CMK (cell line): ENCODE results near the gene NAGLU.
A peak's percentile ranks its signal among the peaks of the same experiment; 100 is the strongest.

Experiments
- DNase-seq: peaks from one replicate; pipeline ENCODE4 v3.0.0-alpha.2; 2010; ENCODE audit warnings: low read depth

Gene NAGLU

GRCh38 chr17:42536048-42536371 lies at the start of gene NAGLU:
TSS of gene NAGLU (plus strand) at chr17:42536241. CDS start at chr17:42536273, 32 bp downstream.
- peak; percentile 83 for DNase-seq

- no peak for DNase-seq
Measured at GRCh38 chr17:42488032-42488431, 48.0 kb upstream of the NAGLU start.

GRCh38 chr17:42493319-42493718 lies 42.7 kb upstream of the NAGLU start:
- peak; percentile 22 for DNase-seq

- DNase-seq: no peak
Measured at GRCh38 chr17:42494673-42495072, 41.4 kb upstream of the NAGLU start.

- DNase-seq: no peak
Measured at GRCh38 chr17:42498828-42499227, 37.2 kb upstream of the NAGLU start.

- no peak for DNase-seq
Measured at GRCh38 chr17:42502091-42502490, 34.0 kb upstream of the NAGLU start.

- no peak for DNase-seq
Measured at GRCh38 chr17:42502926-42503325, 33.1 kb upstream of the NAGLU start.

- DNase-seq: no peak
Measured at GRCh38 chr17:42507671-42508070, 28.4 kb upstream of the NAGLU start.

GRCh38 chr17:42508426-42509165 lies 27.4 kb upstream of the NAGLU start:
- DNase-seq: no peak

- no peak for DNase-seq
Measured at GRCh38 chr17:42509409-42509808, 26.6 kb upstream of the NAGLU start.

- DNase-seq: no peak
Measured at GRCh38 chr17:42509841-42510240, 26.2 kb upstream of the NAGLU start.

- DNase-seq: no peak
Measured at GRCh38 chr17:42512246-42512645, 23.8 kb upstream of the NAGLU start.

- no peak for DNase-seq
Measured at GRCh38 chr17:42512733-42513251, 23.2 kb upstream of the NAGLU start.

GRCh38 chr17:42513686-42514085 lies 22.4 kb upstream of the NAGLU start:
- DNase-seq: no peak

GRCh38 chr17:42514279-42514678 lies 21.8 kb upstream of the NAGLU start:
- DNase-seq: no peak

GRCh38 chr17:42514867-42515266 lies 21.2 kb upstream of the NAGLU start:
- DNase-seq: no peak

- DNase-seq: peak; percentile 71
Measured at GRCh38 chr17:42517516-42517915, 18.5 kb upstream of the NAGLU start.

- no peak for DNase-seq
Measured at GRCh38 chr17:42518046-42518754, 17.8 kb upstream of the NAGLU start.

- peak; percentile 91 for DNase-seq
Measured at GRCh38 chr17:42518755-42519545, 17.1 kb upstream of the NAGLU start.

- DNase-seq: no peak
Measured at GRCh38 chr17:42519546-42520491, 16.2 kb upstream of the NAGLU start.

- no peak for DNase-seq
Measured at GRCh38 chr17:42520540-42520951, 15.5 kb upstream of the NAGLU start.

GRCh38 chr17:42521036-42521435 lies 15.0 kb upstream of the NAGLU start:
- no peak for DNase-seq
